OCI-LY7 (cell line): ENCODE measurements around the gene RTEL1. TPM values are rescaled to one million over a fixed set of nuclear protein-coding genes. Genes with fewer than 3 reads are reported as not detected.
A peak's percentile ranks its signal among the peaks of the same experiment; 100 is the strongest.

Experiments
- BruUV-seq: library from RNA; stranded (reverse); fragments of 400-500 nt; replicated peaks from 2 replicates; lab custom pipeline; 2021; lab: Mats Ljungman, UMichigan
- CTCF ChIA-PET: fragments of 300-600 bp; sonication (Branson Sonifier 250); formaldehyde crosslinking; loops from one replicate; lab custom pipeline; 2022; ENCODE audit warnings: antibody characterized with exemption; ENCODE audit not compliant: unreplicated experiment; lab: Charles Lee
- POLR2A ChIA-PET: fragments of 300-600 bp; sonication (Branson Sonifier 250); formaldehyde crosslinking; loops from one replicate; lab custom pipeline; 2022; ENCODE audit warnings: antibody characterized with exemption; lab: Charles Lee
- DNase-seq: peaks from one replicate; pipeline ENCODE4 v3.0.0-alpha.2; 2015; ENCODE audit warnings: low spot score
- H2AFZ ChIP-seq: fragments of 200-600 bp; sonication (generic), shearing (Covaris generic); 2 replicates; pipeline ENCODE4 v1.6.1; 2014; ENCODE audit warnings: mild to moderate bottlenecking, antibody characterized with exemption, low read length, moderate library complexity
- H3K27ac ChIP-seq: fragments of 200-600 bp; sonication (generic); 2 replicates; pipeline ENCODE4 v1.5.1; 2014; ENCODE audit warnings: mixed run types, low read depth, mild to moderate bottlenecking, moderate library complexity, low read length, inconsistent platforms; ENCODE audit not compliant: poor library complexity, severe bottlenecking
- H3K36me3 ChIP-seq: fragments of 200-600 bp; sonication (generic); 2 replicates; pipeline ENCODE4 v1.6.1; 2014; ENCODE audit warnings: mild to moderate bottlenecking, antibody characterized with exemption, low read length, moderate library complexity, mixed read lengths; ENCODE audit not compliant: insufficient read depth
- H3K4me1 ChIP-seq: fragments of 200-600 bp; sonication (generic); 2 replicates; pipeline ENCODE4 v1.5.1; 2014; ENCODE audit warnings: mild to moderate bottlenecking, low read length; ENCODE audit not compliant: insufficient read depth, poor library complexity, severe bottlenecking
- H3K4me2 ChIP-seq: fragments of 200-600 bp; sonication (generic); 2 replicates; pipeline ENCODE4 v1.6.1; 2014; ENCODE audit warnings: mild to moderate bottlenecking, low read length
- H3K4me3 ChIP-seq: fragments of 200-600 bp; sonication (generic); 2 replicates; pipeline ENCODE4 v1.5.1; 2014; ENCODE audit warnings: mild to moderate bottlenecking, low read depth, low read length; ENCODE audit not compliant: poor library complexity, severe bottlenecking
- H3K79me2 ChIP-seq: fragments of 200-600 bp; sonication (generic); 2 replicates; pipeline ENCODE4 v1.6.1; 2016; ENCODE audit warnings: low read depth, mild to moderate bottlenecking, low read length, moderate library complexity, mixed read lengths; ENCODE audit not compliant: insufficient read depth
- H3K9me2 ChIP-seq: fragments of 200-600 bp; sonication (generic); 2 replicates; pipeline ENCODE4 v1.6.1; 2016; ENCODE audit warnings: mild to moderate bottlenecking, low read length, mixed read lengths; ENCODE audit not compliant: insufficient read depth
- H3K9me3 ChIP-seq: fragments of 200-600 bp; sonication (generic); 2 replicates; pipeline ENCODE4 v1.6.1; 2014; ENCODE audit warnings: mild to moderate bottlenecking, mixed run types, low read length, mixed read lengths
- H4K20me1 ChIP-seq: fragments of 200-600 bp; sonication (generic); 2 replicates; pipeline ENCODE4 v1.6.1; 2014; ENCODE audit warnings: mild to moderate bottlenecking, antibody characterized with exemption, low read length, moderate library complexity, mixed read lengths; ENCODE audit not compliant: insufficient read depth
- CTCF ChIP-seq: fragments of 200-600 bp; sonication (generic); conservative IDR thresholded peaks from 2 replicates; pipeline ENCODE4 v1.5.1; 2014; ENCODE audit warnings: mild to moderate bottlenecking, antibody characterized with exemption, low read length, moderate library complexity, mixed read lengths
- EZH2phosphoT487 ChIP-seq: fragments of 200-600 bp; sonication (generic); IDR thresholded peaks from 2 replicates; pipeline ENCODE4 v1.6.1; 2018; ENCODE audit warnings: low read depth, borderline replicate concordance, mild to moderate bottlenecking, mixed run types, antibody characterized with exemption, low read length, moderate library complexity, mixed read lengths
- intact Hi-C: fragments of 100-400 bp; cut with micrococcal nuclease; formaldehyde crosslinking; loops from one replicate; pipeline ENCODE4 v1.10.0; 2022; ENCODE audit not compliant: unreplicated experiment
- total RNA-seq, 2 experiments: library from RNA; depleted of rRNA in 1 of 2; stranded (reverse); fragments of >200 nt in 1 of 2; shearing (Covaris generic) in 1 of 2; gene quantifications; 2 replicates each; pipeline ENCODE4 v1.2.3, GENCODE V29; 2014 to 2022

Gene RTEL1
- total RNA-seq, 2 experiments from 2014 or later, result 22.5 to 47.2 TPM

GRCh38 chr20:63626424-63627128 lies 31.5 kb upstream of the RTEL1 start, which contains the start of gene GMEB2:
GMEB2 (minus strand) TSS chr20:63627101; CDS start chr20:63619397, 7,704 bp downstream.
- ChIA-PET CTCF (no interaction called here), POLR2A (interaction anchor here (0.6 to 1.7 kb wide), 3 partner anchors 12 to 16 kb away, joined by 3 to 11 read pairs (median 3); no protein-coding TSS in a partner anchor)
- Histone ChIP-seq H2AFZ (peak within 1 kb of the TSS; percentile 62), H4K20me1 (no peaks in the 10 kb centered on the region), H3K4me2 (peak within 1 kb of the TSS; percentile 100), H3K4me1 (peaks cover 15% of the 10 kb centered on the region), H3K9me2 (no peaks in the 10 kb centered on the region), H3K36me3 (peaks cover 16% of the 10 kb centered on the region; the same call in 1 of the 2 replicates), H3K4me3 (peak within 1 kb of the TSS; percentile 96), H3K79me2 (peaks cover 45% of the 10 kb centered on the region), H3K9me3 (no peaks in the 10 kb centered on the region), H3K27ac (peak within 1 kb of the TSS; percentile 48)
- intact Hi-C loops, result loop anchor here (5.0 to 10.0 kb wide), 4 partner anchors 74 to 451 kb away; partner anchors contain the start of genes FNDC11, PTK6, RGS19 and SAMD10
- no TSS peak for BruUV-seq
- TF ChIP-seq CTCF, result no peak
- TF ChIP-seq EZH2phosphoT487, result no peak
- DNase-seq, result peak; percentile 87

GRCh38 chr20:63627129-63627750 lies 30.9 kb upstream of the RTEL1 start:
- H3K4me2 ChIP-seq, result peak overlapping the region; percentile 74

More at GRCh38 chr20:63627129-63627750, 30.9 kb upstream of the RTEL1 start:
- intact Hi-C loops, result loop anchor here (5.0 to 10.0 kb wide), 4 partner anchors 75 to 450 kb away; partner anchors contain the start of genes FNDC11, PTK6, RGS19 and SAMD10
- Histone ChIP-seq H3K9me2 (no peaks in the 10 kb centered on the region), H3K79me2 (peaks cover 45% of the 10 kb centered on the region), H3K4me3 (peak overlapping the region; percentile 96), H3K9me3 (no peaks in the 10 kb centered on the region), H3K27ac (peak overlapping the region; percentile 48), H3K36me3 (peaks cover 16% of the 10 kb centered on the region; the same call in 1 of the 2 replicates), H3K4me1 (peaks cover 15% of the 10 kb centered on the region), H2AFZ (0 out of 2 replicates have a peak overlapping the region, but pooled peaks have one; percentile 34), H4K20me1 (no peaks in the 10 kb centered on the region)
- CTCF ChIA-PET, result interaction anchor here (0.6 kb wide), 3 partner anchors 14 to 65 kb away, joined by 3 to 9 read pairs (median 6); no protein-coding TSS in a partner anchor
- no TSS peak for BruUV-seq
- peak; percentile 97 for DNase-seq
- POLR2A ChIA-PET, result interaction anchor here (0.6 to 1.7 kb wide), 4 partner anchors 11 to 15 kb away, joined by 3 to 11 read pairs (median 3); no protein-coding TSS in a partner anchor
- TF ChIP-seq CTCF (no peak), EZH2phosphoT487 (no peak)
